CD4-positive, CD25-positive, alpha-beta regulatory T cell (primary cell): Measurements from ENCODE around the gene VWA5B1. TPM values are rescaled to one million over a fixed set of nuclear protein-coding genes. Genes with fewer than 3 reads are reported as not detected.
A peak's percentile ranks its signal among the peaks of the same experiment; 100 is the strongest.

ENCODE experiments used
- ATAC-seq, 2 donors: fragments of 150-1000 bp; cut with Tn5 transposase; one replicate each; pipeline ENCODE4 v1.10.0; 2021; ENCODE audit warnings: low read depth in 2 of 2, moderate number of reproducible peaks in 2 of 2, moderate library complexity in 1 of 2
- DNase-seq, 3 donors: peaks; one replicate each; pipeline versions ENCODE4 v3.0.0 to v3.0.0-alpha.2; 2012 to 2022; ENCODE audit warnings: mixed read lengths in 1 of 3
- H3K27ac ChIP-seq: one replicate; pipeline ENCODE4 v1.7.0; 2013; ENCODE audit warnings: mild to moderate bottlenecking, low read length; ENCODE audit not compliant: insufficient read depth, poor library complexity, severe bottlenecking
- H3K27me3 ChIP-seq: one replicate; pipeline ENCODE4 v1.7.0; 2013; ENCODE audit warnings: low read length; ENCODE audit not compliant: control insufficient read depth, insufficient read depth
- H3K36me3 ChIP-seq: one replicate; pipeline ENCODE4 v1.7.0; 2013; ENCODE audit warnings: mild to moderate bottlenecking, low read length, moderate library complexity; ENCODE audit not compliant: control insufficient read depth, insufficient read depth
- H3K4me1 ChIP-seq: 2 replicates; pipeline ENCODE4 v1.7.0; 2013; ENCODE audit warnings: mild to moderate bottlenecking, low read length; ENCODE audit not compliant: insufficient read depth, control insufficient read depth, poor library complexity, severe bottlenecking
- H3K4me3 ChIP-seq: one replicate; pipeline ENCODE4 v1.7.0; 2013; ENCODE audit warnings: low read depth, mild to moderate bottlenecking, low read length, moderate library complexity
- H3K9me3 ChIP-seq, 2 experiments: 1 replicate in 1 of 2; 2 replicates in 1 of 2; pipeline ENCODE4 v1.7.0; 2013; ENCODE audit warnings: low read length in 2 of 2, mild to moderate bottlenecking in 1 of 2, moderate library complexity in 1 of 2; ENCODE audit not compliant: control insufficient read depth in 2 of 2
- H3K27ac Mint-ChIP-seq, 3 donors: one replicate each; pipeline ENCODE4 v1.8.0; 2020 to 2022; ENCODE audit warnings: mild to moderate bottlenecking in 3 of 3, mixed read lengths in 3 of 3, moderate library complexity in 2 of 3
- H3K27me3 Mint-ChIP-seq: one replicate; pipeline ENCODE4 v1.8.0; 2022; ENCODE audit warnings: mild to moderate bottlenecking, mixed read lengths
- H3K36me3 Mint-ChIP-seq: one replicate; pipeline ENCODE4 v1.8.0; 2020; ENCODE audit warnings: mixed read lengths
- H3K4me1 Mint-ChIP-seq, 4 donors: one replicate each; pipeline ENCODE4 v1.8.0; 2020 to 2022; ENCODE audit warnings: mixed read lengths in 4 of 4, mild to moderate bottlenecking in 1 of 4
- H3K4me3 Mint-ChIP-seq, 4 donors: one replicate each; pipeline ENCODE4 v1.8.0; 2020 to 2022; ENCODE audit warnings: mild to moderate bottlenecking in 4 of 4, mixed read lengths in 4 of 4, moderate library complexity in 3 of 4
- H3K9me3 Mint-ChIP-seq, 7 donors: one replicate each; pipeline ENCODE4 v1.8.0; 2020 to 2022; ENCODE audit warnings: mixed read lengths in 7 of 7, mild to moderate bottlenecking in 3 of 7, moderate library complexity in 2 of 7
- polyA plus RNA-seq, 4 donors: library from polyadenylated mRNA; unstranded; fragments of 300-500 nt; fragmentation: Illumina TruSeq; gene quantifications; one replicate each; pipeline ENCODE4 v1.2.3, GENCODE V29; 2021
- total RNA-seq: library from RNA; stranded (reverse); gene quantifications from one replicate; pipeline ENCODE4 v1.2.3, GENCODE V29; 2022

Gene VWA5B1
- total and polyA plus RNA-seq, 5 donors from 2014 or later: 0.08 TPM; not detected in 4

- H3K27me3 Mint-ChIP-seq: peaks cover 46% of the 10 kb centered on the region
- Histone ChIP-seq H3K4me1 (no peaks in the 10 kb centered on the region), H3K27ac (no peak overlapping the region), H3K4me3 (no peak overlapping the region), H3K27me3 (no peaks in the 10 kb centered on the region), H3K36me3 (no peaks in the 10 kb centered on the region), H3K9me3 (no peaks in the 10 kb centered on the region)
- ATAC-seq: no peak
- no peaks in the 10 kb centered on the region for H3K36me3 Mint-ChIP-seq
- peak overlapping the region in 1 of 3 donors; percentile 70 for H3K27ac Mint-ChIP-seq
- DNase-seq: no peak
- H3K9me3 Mint-ChIP-seq: peaks cover 0 to 1% (median 0%) of the 10 kb centered on the region in 7 donors
- peak overlapping the region in 1 of 4 donors; percentile 32 for H3K4me3 Mint-ChIP-seq
- H3K4me1 Mint-ChIP-seq: no peaks in the 10 kb centered on the region
Observed at GRCh38 chr1:20337581-20337980, 46.9 kb downstream of the VWA5B1 start.

- Histone ChIP-seq H3K27me3 (peaks cover 3% of the 10 kb centered on the region), H3K9me3 (no peaks in the 10 kb centered on the region), H3K4me3 (no peak overlapping the region), H3K36me3 (no peaks in the 10 kb centered on the region), H3K4me1 (no peaks in the 10 kb centered on the region), H3K27ac (no peak overlapping the region)
- Mint-ChIP-seq H3K4me3 (no peak overlapping the region), H3K36me3 (no peaks in the 10 kb centered on the region), H3K27ac (no peak overlapping the region), H3K27me3 (peaks cover 55% of the 10 kb centered on the region), H3K9me3 (peaks cover 0 to 3% (median 0%) of the 10 kb centered on the region in 7 donors), H3K4me1 (peaks cover 0 to 10% (median 2%) of the 10 kb centered on the region in 4 donors)
- ATAC-seq (no peak), DNase-seq (no peak)
Observed at GRCh38 chr1:20339811-20340457, 49.3 kb downstream of the VWA5B1 start.

- Histone ChIP-seq H3K4me3 (no peak overlapping the region), H3K27me3 (peaks cover 3% of the 10 kb centered on the region), H3K36me3 (no peaks in the 10 kb centered on the region), H3K9me3 (no peaks in the 10 kb centered on the region), H3K4me1 (no peaks in the 10 kb centered on the region), H3K27ac (no peak overlapping the region)
- ATAC-seq (no peak), DNase-seq (no peak)
- H3K36me3 Mint-ChIP-seq: no peaks in the 10 kb centered on the region
- peak overlapping the region in 1 of 4 donors; percentile 43 for H3K4me3 Mint-ChIP-seq
- H3K4me1 Mint-ChIP-seq: peaks cover 0 to 10% (median 2%) of the 10 kb centered on the region in 4 donors
- peaks cover 0 to 7% (median 3%) of the 10 kb centered on the region in 7 donors for H3K9me3 Mint-ChIP-seq
- H3K27ac Mint-ChIP-seq: no peak overlapping the region
- peaks cover 41% of the 10 kb centered on the region for H3K27me3 Mint-ChIP-seq
Observed at GRCh38 chr1:20342294-20343148, 51.8 kb downstream of the VWA5B1 start.

- H3K27ac Mint-ChIP-seq: peak overlapping the region in 1 of 3 donors; percentile 5
- no peaks in the 10 kb centered on the region for H3K36me3 Mint-ChIP-seq
- Histone ChIP-seq H3K36me3 (no peaks in the 10 kb centered on the region), H3K4me1 (no peaks in the 10 kb centered on the region), H3K9me3 (no peaks in the 10 kb centered on the region), H3K27me3 (peaks cover 3% of the 10 kb centered on the region), H3K4me3 (no peak overlapping the region), H3K27ac (no peak overlapping the region)
- ATAC-seq (peak; percentile 39 to 52), DNase-seq (peak; percentile 8 to 14 (median 12))
- peaks cover 0 to 7% (median 3%) of the 10 kb centered on the region in 7 donors for H3K9me3 Mint-ChIP-seq
- peak overlapping the region in 1 of 4 donors; percentile 43 for H3K4me3 Mint-ChIP-seq
- peaks cover 0 to 10% (median 2%) of the 10 kb centered on the region in 4 donors for H3K4me1 Mint-ChIP-seq
- H3K27me3 Mint-ChIP-seq: peaks cover 45% of the 10 kb centered on the region
Observed at GRCh38 chr1:20343149-20343937, 52.7 kb downstream of the VWA5B1 start.

GRCh38 chr1:20343938-20344302 lies 53.2 kb downstream of the VWA5B1 start:
- ATAC-seq (no peak), DNase-seq (no peak)
- Mint-ChIP-seq H3K4me1 (peaks cover 0 to 10% (median 2%) of the 10 kb centered on the region in 4 donors), H3K27me3 (peaks cover 42% of the 10 kb centered on the region), H3K36me3 (no peaks in the 10 kb centered on the region), H3K4me3 (peak overlapping the region in 2 of 4 donors; percentile 43 to 61), H3K9me3 (peaks cover 0 to 7% (median 3%) of the 10 kb centered on the region in 7 donors), H3K27ac (peak overlapping the region in 1 of 3 donors; percentile 47)
- H3K27me3 ChIP-seq: peaks cover 3% of the 10 kb centered on the region
- H3K36me3 ChIP-seq: no peaks in the 10 kb centered on the region
- H3K9me3 ChIP-seq: no peaks in the 10 kb centered on the region
- H3K27ac ChIP-seq: no peak overlapping the region
- H3K4me1 ChIP-seq: no peaks in the 10 kb centered on the region
- H3K4me3 ChIP-seq: no peak overlapping the region

GRCh38 chr1:20344738-20345137 lies 54.1 kb downstream of the VWA5B1 start:
- Mint-ChIP-seq H3K4me3 (peak overlapping the region in 1 of 4 donors; percentile 21), H3K27me3 (peaks cover 39% of the 10 kb centered on the region), H3K36me3 (no peaks in the 10 kb centered on the region), H3K9me3 (peaks cover 0 to 7% (median 3%) of the 10 kb centered on the region in 7 donors), H3K4me1 (peaks cover 0 to 10% (median 2%) of the 10 kb centered on the region in 4 donors), H3K27ac (no peak overlapping the region)
- Histone ChIP-seq H3K9me3 (no peaks in the 10 kb centered on the region), H3K27ac (no peak overlapping the region), H3K4me1 (no peaks in the 10 kb centered on the region), H3K36me3 (no peaks in the 10 kb centered on the region), H3K27me3 (peaks cover 3% of the 10 kb centered on the region), H3K4me3 (no peak overlapping the region)
- ATAC-seq (no peak), DNase-seq (no peak)

GRCh38 chr1:20345419-20345818 lies 54.7 kb downstream of the VWA5B1 start:
- Mint-ChIP-seq H3K27me3 (peaks cover 32% of the 10 kb centered on the region), H3K27ac (no peak overlapping the region)
- ATAC-seq: no peak

More at GRCh38 chr1:20345419-20345818, 54.7 kb downstream of the VWA5B1 start:
- Histone ChIP-seq H3K27ac (no peak overlapping the region), H3K9me3 (no peaks in the 10 kb centered on the region), H3K4me3 (no peak overlapping the region), H3K4me1 (no peaks in the 10 kb centered on the region), H3K36me3 (no peaks in the 10 kb centered on the region), H3K27me3 (peaks cover 3% of the 10 kb centered on the region)
- Mint-ChIP-seq H3K9me3 (peaks cover 0 to 7% (median 3%) of the 10 kb centered on the region in 7 donors), H3K36me3 (no peaks in the 10 kb centered on the region), H3K4me1 (peaks cover 0 to 10% (median 2%) of the 10 kb centered on the region in 4 donors), H3K4me3 (no peak overlapping the region)
- DNase-seq: no peak
